WERI-Rb-1 (cell line): ENCODE data around the gene TAS2R7.
"Not testable (repeated sequence)": the region's sequence is repeated elsewhere in the genome, so short reads cannot be mapped to it uniquely, and the experiment has no call there.

Experiments used
- DNase-seq: peaks from one replicate; pipeline ENCODE4 v3.0.0-alpha.2; 2020
- H3K27ac ChIP-seq: fragments of 250-450 bp; sonication (Bioruptor Pico); 2 replicates; pipeline ENCODE4 v1.5.1; 2020; ENCODE audit warnings: mild to moderate bottlenecking, moderate library complexity
- H3K27me3 ChIP-seq: fragments of 250-450 bp; sonication (Bioruptor Pico); 2 replicates; pipeline ENCODE4 v1.5.1; 2021; ENCODE audit warnings: mild to moderate bottlenecking, low read depth, moderate library complexity; ENCODE audit not compliant: insufficient read depth, severe bottlenecking
- H3K36me3 ChIP-seq: fragments of 250-450 bp; sonication (Bioruptor Pico); 2 replicates; pipeline ENCODE4 v1.5.1; 2020; ENCODE audit warnings: mild to moderate bottlenecking, moderate library complexity
- H3K4me3 ChIP-seq: 2 replicates; pipeline ENCODE4 v1.5.1; 2011; ENCODE audit warnings: low read depth, mild to moderate bottlenecking, control low read depth, low read length
- H3K9me3 ChIP-seq: fragments of 250-450 bp; sonication (Bioruptor Pico); 2 replicates; pipeline ENCODE4 v1.5.1; 2021; ENCODE audit warnings: mild to moderate bottlenecking, moderate library complexity; ENCODE audit not compliant: severe bottlenecking
- CTCF ChIP-seq: IDR thresholded peaks from 2 replicates; pipeline ENCODE4 v1.5.1; 2011; ENCODE audit warnings: low read depth, mild to moderate bottlenecking, control low read depth, inconsistent platforms, low read length

The TAS2R7 gene

GRCh38 chr12:10807186-10807585 lies 4.8 kb upstream of the TAS2R7 start, which contains the start of gene TAS2R8:
Gene TAS2R8, minus strand, starts transcription at chr12:10807286. Its CDS starts 306 bp downstream, at chr12:10806980.
- no peaks in the 10 kb centered on the region for H3K9me3 ChIP-seq
- no peak within 1 kb of the TSS for H3K4me3 ChIP-seq
- H3K36me3 ChIP-seq: no peaks in the 10 kb centered on the region
- no peak for DNase-seq
- H3K27ac ChIP-seq: no peak within 1 kb of the TSS
- no peaks in the 10 kb centered on the region for H3K27me3 ChIP-seq
- TF ChIP-seq CTCF: no peak

GRCh38 chr12:10801741-10802140 lies 686 bp downstream of the TAS2R7 start:
- no peak for TF ChIP-seq CTCF
- Histone ChIP-seq H3K9me3 (no peaks in the 10 kb centered on the region), H3K27ac (no peak overlapping the region), H3K4me3 (no peak overlapping the region), H3K36me3 (no peaks in the 10 kb centered on the region), H3K27me3 (no peaks in the 10 kb centered on the region)
- DNase-seq: no peak

- H3K36me3 ChIP-seq: no peaks in the 10 kb centered on the region
- DNase-seq: no peak
- H3K27me3 ChIP-seq: no peaks in the 10 kb centered on the region
- H3K27ac ChIP-seq: no peak overlapping the region
- H3K9me3 ChIP-seq: no peaks in the 10 kb centered on the region
- H3K4me3 ChIP-seq: no peak overlapping the region
- TF ChIP-seq CTCF: no peak
These were observed 8.2 kb downstream of the TAS2R7 start for GRCh38 chr12:10794222-10794621.

GRCh38 chr12:10791769-10792168 lies 10.7 kb downstream of the TAS2R7 start:
- H3K4me3 ChIP-seq, H3K27me3 ChIP-seq, H3K36me3 ChIP-seq, H3K9me3 ChIP-seq, H3K27ac ChIP-seq, DNase-seq: not testable (repeated sequence)

GRCh38 chr12:10783252-10783651 lies 19.2 kb downstream of the TAS2R7 start:
- Histone ChIP-seq H3K27ac (no peak overlapping the region), H3K4me3 (no peak overlapping the region), H3K9me3 (no peaks in the 10 kb centered on the region), H3K36me3 (no peaks in the 10 kb centered on the region), H3K27me3 (no peaks in the 10 kb centered on the region)
- TF ChIP-seq CTCF: no peak
- DNase-seq: no peak

- DNase-seq: no peak
- no peaks in the 10 kb centered on the region for H3K9me3 ChIP-seq
- TF ChIP-seq CTCF: no peak
- no peaks in the 10 kb centered on the region for H3K27me3 ChIP-seq
- no peaks in the 10 kb centered on the region for H3K36me3 ChIP-seq
- no peak overlapping the region for H3K4me3 ChIP-seq
- H3K27ac ChIP-seq: no peak overlapping the region
These were observed 23.3 kb downstream of the TAS2R7 start for GRCh38 chr12:10779103-10779502.
